Tibial nerve (tissue), 4 donors: ENCODE data around the gene BCL7A. TPM values are rescaled to one million over a fixed set of nuclear protein-coding genes. Genes with fewer than 3 reads are reported as not detected.
"Not testable (repeated sequence)": the region's sequence is repeated elsewhere in the genome, so short reads cannot be mapped to it uniquely, and the experiment has no call there.

ENCODE experiments used
- DNase-seq, 2 donors: peaks; one replicate each; pipeline ENCODE4 v3.0.0-alpha.2; 2019; ENCODE audit warnings: low spot score in 2 of 2
- H3K27ac ChIP-seq, 4 donors: fragments of 200-600 bp; sonication (generic) in 3 of 4; one replicate each; pipeline ENCODE4 v1.5.1; 2017 to 2019; ENCODE audit warnings: mild to moderate bottlenecking in 1 of 4
- H3K27me3 ChIP-seq, 2 donors: fragments of 200-600 bp; sonication (generic) in 1 of 2; one replicate each; pipeline versions ENCODE4 v1.5.1 to v1.6.0; 2017 to 2019
- H3K36me3 ChIP-seq, 3 donors: fragments of 200-600 bp; sonication (generic); one replicate each; pipeline ENCODE4 v1.5.1; 2018 to 2019
- H3K4me1 ChIP-seq, 4 donors: fragments of 200-600 bp; sonication (generic) in 3 of 4; one replicate each; pipeline ENCODE4 v1.5.1; 2017 to 2019
- H3K4me3 ChIP-seq, 4 donors: fragments of 200-600 bp; sonication (generic) in 3 of 4; one replicate each; pipeline ENCODE4 v1.5.1; 2017 to 2019; ENCODE audit warnings: mild to moderate bottlenecking in 1 of 4, moderate library complexity in 1 of 4
- H3K9me3 ChIP-seq, 4 donors: fragments of 200-600 bp; sonication (generic) in 3 of 4; one replicate each; pipeline ENCODE4 v1.5.1; 2017 to 2019
- EP300 ChIP-seq, 2 donors: sonication (generic); formaldehyde crosslinking; IDR thresholded peaks; one replicate each; pipeline ENCODE4 v1.6.1; 2017; ENCODE audit warnings: antibody characterized with exemption in 2 of 2, mild to moderate bottlenecking in 1 of 2
- POLR2A ChIP-seq, 2 donors: fragments of 450-650 bp; IDR thresholded peaks; one replicate each; pipeline ENCODE4 v1.6.1; 2017; ENCODE audit warnings: antibody characterized with exemption in 2 of 2, mild to moderate bottlenecking in 2 of 2, moderate library complexity in 2 of 2
- WGBS, 2 donors: methylation state at CpG; one replicate each; pipeline ENCODE4 v1.1.5; 2018; 5-methylcytosine and 5-hydroxymethylcytosine counted together
- total RNA-seq, 4 donors: library from RNA; depleted of rRNA; stranded (reverse); fragments of >200 nt; gene quantifications; one replicate each; pipeline ENCODE4 v1.1.0, GENCODE V29; 2016
- TF ChIP-seq, protein P1 (sequence below), 5 experiments: fragments of 200-600 bp in 3 of 5; fragments of 450-650 bp in 2 of 5; sonication (generic) in 3 of 5; IDR thresholded peaks; one replicate each; pipeline ENCODE4 v1.5.1; 2016 to 2019; ENCODE audit warnings: antibody characterized with exemption in 5 of 5, mild to moderate bottlenecking in 3 of 5, moderate library complexity in 2 of 5

BCL7A gene
- total RNA-seq, 4 donors from 2014 or later: 2.4 to 10.7 (median 5.1) TPM

- H3K9me3 ChIP-seq: no peaks in the 10 kb centered on the region
- H3K27me3 ChIP-seq: no peaks in the 10 kb centered on the region
- H3K4me3 ChIP-seq: no peak overlapping the region
- 92 to 93% methylated on average over 1 of the region's 1 CpG for WGBS, 2 donors
- no peak for DNase-seq
- peaks cover 0 to 53% (median 34%) of the 10 kb centered on the region in 4 donors for H3K4me1 ChIP-seq
- no peak overlapping the region for H3K27ac ChIP-seq
- TF ChIP-seq, protein P1, sequence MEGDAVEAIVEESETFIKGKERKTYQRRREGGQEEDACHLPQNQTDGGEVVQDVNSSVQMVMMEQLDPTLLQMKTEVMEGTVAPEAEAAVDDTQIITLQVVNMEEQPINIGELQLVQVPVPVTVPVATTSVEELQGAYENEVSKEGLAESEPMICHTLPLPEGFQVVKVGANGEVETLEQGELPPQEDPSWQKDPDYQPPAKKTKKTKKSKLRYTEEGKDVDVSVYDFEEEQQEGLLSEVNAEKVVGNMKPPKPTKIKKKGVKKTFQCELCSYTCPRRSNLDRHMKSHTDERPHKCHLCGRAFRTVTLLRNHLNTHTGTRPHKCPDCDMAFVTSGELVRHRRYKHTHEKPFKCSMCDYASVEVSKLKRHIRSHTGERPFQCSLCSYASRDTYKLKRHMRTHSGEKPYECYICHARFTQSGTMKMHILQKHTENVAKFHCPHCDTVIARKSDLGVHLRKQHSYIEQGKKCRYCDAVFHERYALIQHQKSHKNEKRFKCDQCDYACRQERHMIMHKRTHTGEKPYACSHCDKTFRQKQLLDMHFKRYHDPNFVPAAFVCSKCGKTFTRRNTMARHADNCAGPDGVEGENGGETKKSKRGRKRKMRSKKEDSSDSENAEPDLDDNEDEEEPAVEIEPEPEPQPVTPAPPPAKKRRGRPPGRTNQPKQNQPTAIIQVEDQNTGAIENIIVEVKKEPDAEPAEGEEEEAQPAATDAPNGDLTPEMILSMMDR (IDR thresholded peaks at IDR 0.05): no peak
- TF ChIP-seq EP300 (IDR thresholded peaks at IDR 0.05): no peak
- TF ChIP-seq POLR2A (IDR thresholded peaks at IDR 0.05): no peak
- H3K36me3 ChIP-seq: no peaks in the 10 kb centered on the region
These were observed 78.9 kb downstream of the BCL7A start for GRCh38 chr12:122100568-122100967.

DNA sequence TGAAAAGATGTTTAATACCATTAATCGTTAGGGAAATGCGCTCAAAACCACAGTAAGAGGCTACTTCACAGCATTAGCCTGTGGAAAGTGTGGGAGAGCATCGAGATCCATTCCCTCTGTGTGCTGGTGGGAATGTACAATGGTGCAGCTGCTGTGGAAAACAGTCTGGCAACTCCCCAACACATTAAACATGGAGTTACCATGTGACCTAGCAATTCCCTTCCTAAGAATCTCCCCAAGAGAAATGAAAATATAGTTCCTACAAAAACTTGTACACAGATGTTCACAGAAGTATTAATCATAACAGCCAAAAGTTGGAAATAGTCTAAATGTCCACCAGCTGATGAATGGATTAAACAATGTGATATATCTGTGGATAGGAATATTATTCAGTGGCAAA is 80.6 kb downstream of the BCL7A start:
- Histone ChIP-seq H3K4me1 (peaks cover 0 to 50% (median 37%) of the 10 kb centered on the region in 4 donors), H3K9me3 (no peaks in the 10 kb centered on the region), H3K36me3 (no peaks in the 10 kb centered on the region), H3K27me3 (no peaks in the 10 kb centered on the region), H3K27ac (no peak overlapping the region), H3K4me3 (no peak overlapping the region)
- WGBS, 2 donors: 57 to 75% methylated on average over 3 of the region's 3 CpGs
- no peak for TF ChIP-seq EP300 (IDR thresholded peaks at IDR 0.05)
- TF ChIP-seq POLR2A (IDR thresholded peaks at IDR 0.05): no peak
- TF ChIP-seq, protein P1 (IDR thresholded peaks at IDR 0.05): no peak
- DNase-seq: no peak

DNA sequence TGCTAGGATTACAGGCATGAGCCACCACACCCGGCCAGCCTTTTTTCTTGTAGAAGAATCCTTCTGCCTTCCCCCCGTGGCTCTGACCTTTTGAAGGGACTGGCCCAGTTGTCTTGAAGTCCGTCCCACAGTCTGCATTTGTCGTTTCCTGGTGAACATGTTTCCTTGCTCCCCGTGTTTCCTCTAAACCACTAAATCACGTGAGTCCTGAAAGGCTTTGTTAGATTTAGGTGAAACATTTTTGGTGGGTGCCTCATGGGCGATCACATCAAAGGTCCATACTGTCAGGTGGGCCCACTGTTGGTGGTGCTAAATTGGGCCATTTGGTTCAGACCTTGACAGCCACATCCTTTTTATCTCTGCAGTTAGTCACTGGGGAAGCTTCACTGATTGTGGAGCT is 83.2 kb downstream of the BCL7A start:
- no peak for TF ChIP-seq POLR2A (IDR thresholded peaks at IDR 0.05)
- TF ChIP-seq EP300 (IDR thresholded peaks at IDR 0.05): no peak
- TF ChIP-seq, protein P1 (IDR thresholded peaks at IDR 0.05): no peak
- DNase-seq: no peak
- 52 to 63% methylated on average over 7 of the region's 7 CpGs for WGBS, 2 donors
- no peak overlapping the region for H3K4me3 ChIP-seq
- no peaks in the 10 kb centered on the region for H3K9me3 ChIP-seq
- peaks cover 0 to 45% (median 19%) of the 10 kb centered on the region in 4 donors for H3K4me1 ChIP-seq
- H3K36me3 ChIP-seq: no peaks in the 10 kb centered on the region
- no peaks in the 10 kb centered on the region for H3K27me3 ChIP-seq
- H3K27ac ChIP-seq: no peak overlapping the region

DNA sequence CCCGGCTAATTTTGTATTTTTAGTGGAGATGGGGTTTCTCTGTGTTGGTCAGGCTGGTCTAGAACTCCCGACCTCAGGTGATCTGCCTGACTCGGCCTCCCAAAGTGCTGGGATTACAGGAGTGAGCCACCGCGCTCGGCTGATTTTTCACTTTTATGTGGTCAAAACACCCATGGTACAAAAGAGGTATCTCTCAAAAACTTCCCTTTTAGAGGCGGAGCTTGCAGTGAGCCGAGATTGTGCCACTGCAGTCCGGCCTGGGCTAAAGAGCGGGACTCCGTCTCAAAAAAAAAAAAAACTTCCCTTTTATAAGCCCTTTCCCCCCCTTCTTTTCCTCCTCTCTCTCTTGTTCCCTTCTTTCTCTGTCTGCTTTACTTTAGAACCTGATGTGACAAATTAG is 83.8 kb downstream of the BCL7A start:
- 68 to 74% methylated on average over 11 of the region's 11 CpGs for whole genome bisulfite sequencing, 2 donors
- DNase-seq, H3K4me3 ChIP-seq, H3K27me3 ChIP-seq, H3K9me3 ChIP-seq, H3K36me3 ChIP-seq: not testable (repeated sequence)
- H3K4me1 ChIP-seq: peaks cover 0 to 45% (median 18%) of the 10 kb centered on the region in 4 donors
- peak overlapping the region in 1 of 4 donors; percentile 14 for H3K27ac ChIP-seq

DNA sequence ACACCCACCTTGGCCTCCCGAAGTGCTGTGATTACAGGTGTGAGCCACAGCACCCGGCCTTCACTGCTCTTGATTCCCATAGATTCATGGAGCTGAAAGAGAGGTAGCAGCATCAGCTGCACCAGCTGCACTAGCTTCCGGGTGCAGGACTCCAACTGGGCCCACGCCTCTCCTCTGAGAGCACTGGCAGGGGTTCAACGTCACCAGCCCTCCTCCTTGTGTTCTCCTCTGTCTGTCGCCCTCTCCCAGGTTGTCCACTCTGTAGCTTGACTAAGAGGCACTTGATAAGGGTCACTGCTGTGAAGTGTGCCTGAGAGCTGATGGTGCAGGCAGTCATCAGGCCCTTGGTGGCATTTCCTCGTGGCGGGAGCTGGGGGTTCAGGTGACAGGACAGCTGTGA is 85.2 kb downstream of the BCL7A start:
- Histone ChIP-seq H3K27ac (no peak overlapping the region), H3K9me3 (no peaks in the 10 kb centered on the region), H3K4me3 (no peak overlapping the region), H3K27me3 (no peaks in the 10 kb centered on the region), H3K36me3 (no peaks in the 10 kb centered on the region), H3K4me1 (peaks cover 0 to 37% (median 18%) of the 10 kb centered on the region in 4 donors)
- no peak for TF ChIP-seq EP300 (IDR thresholded peaks at IDR 0.05)
- TF ChIP-seq, protein P1 (IDR thresholded peaks at IDR 0.05): no peak
- no peak for TF ChIP-seq POLR2A (IDR thresholded peaks at IDR 0.05)
- no peak for DNase-seq
- 56 to 91% methylated on average over 6 to 7 of the region's 8 CpGs for WGBS, 2 donors

DNA sequence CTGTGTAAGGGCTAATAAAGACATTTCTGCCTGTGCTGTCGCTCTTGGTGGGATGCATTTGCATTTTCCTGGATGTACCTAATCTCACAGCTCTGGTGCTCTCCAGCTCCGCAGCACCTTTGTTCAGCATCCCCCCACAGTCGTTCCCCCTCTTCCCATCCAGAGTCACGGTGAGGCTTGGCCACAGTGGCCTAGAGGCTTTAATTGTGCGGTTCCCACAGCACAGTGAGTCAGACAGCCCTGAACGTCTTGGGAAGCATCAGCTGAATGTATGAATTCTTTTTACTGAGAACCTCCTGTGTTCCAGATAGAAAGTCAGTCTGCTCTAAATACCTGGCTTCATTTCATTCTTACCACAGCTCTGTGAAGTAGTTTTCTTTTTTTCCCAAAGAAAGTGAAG is 85.6 kb downstream of the BCL7A start:
- H3K27ac ChIP-seq: no peak overlapping the region
- no peaks in the 10 kb centered on the region for H3K27me3 ChIP-seq
- 48 to 58% methylated on average over 6 of the region's 6 CpGs for WGBS, 2 donors
- no peak for TF ChIP-seq EP300 (IDR thresholded peaks at IDR 0.05)
- no peak for TF ChIP-seq POLR2A (IDR thresholded peaks at IDR 0.05)
- TF ChIP-seq, protein P1 (IDR thresholded peaks at IDR 0.05): no peak
- DNase-seq: no peak
- no peaks in the 10 kb centered on the region for H3K36me3 ChIP-seq
- H3K4me3 ChIP-seq: no peak overlapping the region
- no peaks in the 10 kb centered on the region for H3K9me3 ChIP-seq
- peaks cover 0 to 37% (median 18%) of the 10 kb centered on the region in 4 donors for H3K4me1 ChIP-seq
